CD14-positive monocyte (primary cell): ENCODE data around the gene SP6. TPM values are rescaled to one million over a fixed set of nuclear protein-coding genes. Genes with fewer than 3 reads are reported as not detected.

Source experiments
- DNase-seq, 3 donors: peaks; one replicate each; pipeline ENCODE4 v3.0.0-alpha.2; 2011 to 2022
- H2AFZ ChIP-seq: 2 replicates; pipeline ENCODE4 v1.6.0; 2012; ENCODE audit warnings: mild to moderate bottlenecking, low read depth, low read length, inconsistent platforms; ENCODE audit not compliant: insufficient read depth, poor library complexity, severe bottlenecking
- H3K27ac ChIP-seq, 2 donors: 1 replicate in 1 of 2; 2 replicates in 1 of 2; pipeline ENCODE4 v1.5.1; 2012 to 2013; ENCODE audit warnings: low read length in 2 of 2, control low read depth in 1 of 2, inconsistent platforms in 1 of 2, low read depth in 1 of 2, mild to moderate bottlenecking in 1 of 2
- H3K27me3 ChIP-seq, 2 donors: one replicate each; pipeline versions ENCODE4 v1.6.0 to v1.6.1; 2011 to 2013; ENCODE audit warnings: low read length in 2 of 2; ENCODE audit not compliant: control insufficient read depth in 2 of 2, insufficient read depth in 2 of 2
- H3K36me3 ChIP-seq, 2 donors: replicated peaks in 1 of 2; 1 replicate in 1 of 2; 2 replicates in 1 of 2; pipeline versions ENCODE4 v1.5.1 to v1.6.1; 2012 to 2013; ENCODE audit warnings: low read length in 2 of 2, control low read depth in 1 of 2, inconsistent platforms in 1 of 2, mild to moderate bottlenecking in 1 of 2; ENCODE audit not compliant: insufficient read depth in 2 of 2, control insufficient read depth in 1 of 2
- H3K4me1 ChIP-seq, 2 donors: 1 replicate in 1 of 2; 2 replicates in 1 of 2; pipeline versions ENCODE4 v1.5.1 to v1.6.1; 2012 to 2013; ENCODE audit warnings: low read length in 2 of 2, control low read depth in 1 of 2, inconsistent platforms in 1 of 2, mild to moderate bottlenecking in 1 of 2, moderate library complexity in 1 of 2; ENCODE audit not compliant: insufficient read depth in 2 of 2, control insufficient read depth in 1 of 2
- H3K4me2 ChIP-seq: replicated peaks from 2 replicates; pipeline ENCODE3; 2012; ENCODE audit warnings: low read length, moderate library complexity, mild to moderate bottlenecking; ENCODE audit not compliant: poor library complexity, severe bottlenecking; ENCODE audit errors: extremely low read depth
- H3K4me3 ChIP-seq, 3 experiments: fragments of 200-600 bp in 1 of 3; sonication (generic) in 1 of 3; replicated peaks in 1 of 3; 1 replicate in 2 of 3; 2 replicates in 1 of 3; pipeline ENCODE4 v1.5.1; 2011 to 2013; ENCODE audit warnings: low read length in 3 of 3, mild to moderate bottlenecking in 3 of 3, control low read depth in 2 of 3, low read depth in 2 of 3, inconsistent platforms in 1 of 3, moderate library complexity in 1 of 3
- H3K79me2 ChIP-seq: 2 replicates; pipeline ENCODE4 v1.6.0; 2012; ENCODE audit warnings: mild to moderate bottlenecking, control low read depth, inconsistent platforms, low read length, moderate library complexity; ENCODE audit not compliant: insufficient read depth
- H3K9ac ChIP-seq: 2 replicates; pipeline ENCODE4 v1.6.0; 2017; ENCODE audit warnings: low read length, mild to moderate bottlenecking; ENCODE audit not compliant: insufficient read depth, poor library complexity, severe bottlenecking
- H3K9me3 ChIP-seq, 2 donors: replicated peaks in 1 of 2; 1 replicate in 1 of 2; 2 replicates in 1 of 2; pipeline versions ENCODE4 v1.5.1 to v1.6.1; 2012 to 2013; ENCODE audit warnings: low read length in 2 of 2, control low read depth in 1 of 2; ENCODE audit not compliant: control insufficient read depth in 1 of 2, insufficient read depth in 1 of 2
- H4K20me1 ChIP-seq: 2 replicates; pipeline ENCODE4 v1.6.0; 2012; ENCODE audit warnings: mild to moderate bottlenecking, low read length, control low read depth, moderate library complexity; ENCODE audit not compliant: insufficient read depth
- H3K27ac Mint-ChIP-seq, 7 donors: one replicate each; pipeline ENCODE4 v1.8.0; 2020; ENCODE audit warnings: mild to moderate bottlenecking in 7 of 7, mixed read lengths in 7 of 7, moderate library complexity in 6 of 7, inconsistent platforms in 2 of 7
- H3K27me3 Mint-ChIP-seq, 3 donors: one replicate each; pipeline ENCODE4 v1.8.0; 2021 to 2022; ENCODE audit warnings: low read depth in 3 of 3, mild to moderate bottlenecking in 3 of 3, mixed read lengths in 3 of 3, moderate library complexity in 3 of 3, inconsistent platforms in 1 of 3
- H3K36me3 Mint-ChIP-seq, 2 donors: one replicate each; pipeline ENCODE4 v1.8.0; 2020; ENCODE audit warnings: mixed read lengths in 2 of 2, inconsistent platforms in 1 of 2, mild to moderate bottlenecking in 1 of 2
- H3K4me1 Mint-ChIP-seq: one replicate; pipeline ENCODE4 v1.8.0; 2020; ENCODE audit warnings: mild to moderate bottlenecking, mixed read lengths
- H3K4me3 Mint-ChIP-seq, 2 donors: one replicate each; pipeline ENCODE4 v1.8.0; 2020; ENCODE audit warnings: mild to moderate bottlenecking in 2 of 2, mixed read lengths in 2 of 2, moderate library complexity in 1 of 2
- H3K9me3 Mint-ChIP-seq, 7 donors: one replicate each; pipeline ENCODE4 v1.8.0; 2020 to 2022; ENCODE audit warnings: mixed read lengths in 7 of 7, mild to moderate bottlenecking in 6 of 7, moderate library complexity in 6 of 7, inconsistent platforms in 2 of 7
- CTCF ChIP-seq: fragments of 200-600 bp; IDR thresholded peaks from one replicate; pipeline ENCODE4 v1.8.0; 2022; ENCODE audit warnings: antibody characterized with exemption, mild to moderate bottlenecking
- WGBS: methylation state at CpG from one replicate; pipeline ENCODE4 v1.1.5; 2013; ENCODE audit warnings: missing lambda C conversion rate; ENCODE audit not compliant: insufficient coverage; 5-methylcytosine and 5-hydroxymethylcytosine counted together
- intact Hi-C, 2 donors: fragments of 100-400 bp; cut with micrococcal nuclease; formaldehyde crosslinking; loops; one replicate each; pipeline versions ENCODE4 v1.15.0 to v1.15.1; 2023
- polyA plus RNA-seq, 3 donors: library from polyadenylated mRNA; depleted of rRNA in 1 of 3; unstranded in 2 of 3; stranded (reverse) in 1 of 3; fragments of 300-500 nt in 2 of 3; fragments of >200 nt in 1 of 3; fragmentation: Illumina TruSeq in 2 of 3; gene quantifications; 1 replicate in 2 of 3; 2 replicates in 1 of 3; pipeline ENCODE4 v1.2.3, GENCODE V29; 2012 to 2021

The SP6 gene
- polyA plus RNA-seq, 3 donors, result 0.06 TPM; not detected in 2

DNA sequence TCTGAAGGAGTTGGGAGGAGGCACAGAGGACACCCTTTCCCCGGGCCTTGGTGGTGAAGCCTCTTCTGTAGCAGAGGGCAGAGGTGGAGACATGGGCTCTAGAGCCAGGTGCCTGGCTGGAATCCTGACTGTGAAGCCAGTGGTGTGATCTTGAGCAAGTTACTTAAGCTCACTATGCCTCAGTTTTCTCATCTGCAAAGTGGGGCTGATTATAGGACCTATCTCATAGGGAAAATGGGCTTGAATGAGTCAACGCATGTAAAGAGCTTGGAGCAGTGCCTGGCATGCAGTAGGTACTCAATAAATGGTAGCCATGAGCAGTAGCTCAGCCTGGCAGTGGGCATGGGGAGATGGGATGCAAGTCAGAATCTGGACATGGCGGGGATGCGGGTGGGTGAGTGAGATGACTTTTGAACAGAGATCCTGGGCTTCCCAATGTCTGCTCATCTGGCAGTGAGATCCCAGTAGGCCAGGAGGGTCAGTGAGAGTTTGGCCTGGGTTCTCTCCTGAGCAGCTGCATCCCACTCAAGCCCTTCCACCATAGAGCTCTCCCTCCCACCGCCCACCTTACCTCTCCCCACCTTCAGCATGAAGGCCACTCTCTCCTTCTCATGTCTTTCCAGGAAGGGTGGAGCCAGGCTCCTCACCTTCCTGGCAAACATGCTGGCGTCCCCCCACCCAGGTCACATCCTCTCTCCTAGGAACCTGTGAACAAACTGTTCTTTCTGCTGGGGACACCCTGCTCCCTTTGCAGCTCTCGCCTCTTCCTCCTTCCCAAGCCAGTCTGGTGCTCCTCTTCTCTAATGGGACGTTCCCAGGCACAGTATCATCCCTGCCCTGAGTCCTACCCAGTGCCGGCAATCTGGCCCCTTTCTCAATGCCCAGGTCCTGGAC lies 32.0 kb upstream of the SP6 start:
- H3K4me1 Mint-ChIP-seq, result peaks cover 17% of the 10 kb centered on the region
- Histone ChIP-seq H3K4me1 (peaks cover 12 to 13% of the 10 kb centered on the region in 2 donors), H3K4me2 (peak overlapping the region; percentile 73), H3K27me3 (no peaks in the 10 kb centered on the region), H3K4me3 (peak overlapping the region; percentile 7 to 69 (median 40)), H3K79me2 (no peaks in the 10 kb centered on the region), H3K27ac (peak overlapping the region in 1 of 2 donors; percentile 43), H3K36me3 (no peaks in the 10 kb centered on the region), H3K9me3 (no peaks in the 10 kb centered on the region), H4K20me1 (no peaks in the 10 kb centered on the region), H2AFZ (peak overlapping the region; percentile 85), H3K9ac (peak overlapping the region; percentile 11)
- 96% methylated on average over 5 of the region's 9 CpGs for WGBS
- intact Hi-C loops, result no loop called here
- peak overlapping the region in 3 of 7 donors; percentile 48 to 72 (median 53) for H3K27ac Mint-ChIP-seq
- H3K4me3 Mint-ChIP-seq, result peak overlapping the region; percentile 72 to 82
- H3K27me3 Mint-ChIP-seq, result peaks cover 7 to 21% (median 9%) of the 10 kb centered on the region in 3 donors
- DNase-seq, result no peak
- no peak for TF ChIP-seq CTCF
- H3K36me3 Mint-ChIP-seq, result no peaks in the 10 kb centered on the region
- H3K9me3 Mint-ChIP-seq, result no peaks in the 10 kb centered on the region

DNA sequence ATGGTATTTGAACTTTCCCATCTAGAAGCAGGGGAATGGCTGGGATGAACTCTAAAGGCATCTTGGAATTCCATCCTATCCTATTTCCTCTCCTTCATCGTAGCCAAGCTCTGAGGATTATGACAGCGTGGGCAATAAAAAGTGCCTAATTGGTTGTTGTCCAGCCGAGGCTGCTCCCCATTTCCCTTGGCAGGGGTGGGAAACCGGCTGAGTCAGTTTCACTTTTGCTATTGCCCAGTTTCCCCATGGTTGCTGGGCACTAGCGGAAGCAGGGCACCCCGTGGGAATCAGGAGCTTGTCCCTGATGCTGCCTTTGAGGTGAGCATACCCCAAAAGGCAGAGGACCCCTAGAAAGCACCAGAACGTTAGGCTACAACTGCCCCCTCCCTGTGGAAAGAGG lies 31.3 kb upstream of the SP6 start:
- peak overlapping the region in 1 of 2 donors; percentile 43 for H3K27ac ChIP-seq
- H3K4me1 ChIP-seq, result peaks cover 12 to 13% of the 10 kb centered on the region in 2 donors
- peak overlapping the region; percentile 72 to 82 for H3K4me3 Mint-ChIP-seq
- no peaks in the 10 kb centered on the region for H3K36me3 Mint-ChIP-seq
- H3K27me3 Mint-ChIP-seq, result peaks cover 7 to 22% (median 12%) of the 10 kb centered on the region in 3 donors
- intact Hi-C loops, result no loop called here
- no peaks in the 10 kb centered on the region for H3K36me3 ChIP-seq
- no peaks in the 10 kb centered on the region for H3K27me3 ChIP-seq
- peak overlapping the region; percentile 7 to 69 (median 40) for H3K4me3 ChIP-seq
- no peak for TF ChIP-seq CTCF
- DNase-seq, result peak; percentile 23 to 54 (median 46)
- no peaks in the 10 kb centered on the region for H3K79me2 ChIP-seq
- H3K4me2 ChIP-seq, result peak overlapping the region; percentile 73
- H2AFZ ChIP-seq, result peak overlapping the region; percentile 85
- no peaks in the 10 kb centered on the region for H3K9me3 Mint-ChIP-seq
- H4K20me1 ChIP-seq, result no peaks in the 10 kb centered on the region
- peak overlapping the region; percentile 11 for H3K9ac ChIP-seq
- no peaks in the 10 kb centered on the region for H3K9me3 ChIP-seq
- 9% methylated on average over 5 of the region's 7 CpGs for WGBS
- peaks cover 18% of the 10 kb centered on the region for H3K4me1 Mint-ChIP-seq
- peak overlapping the region in 3 of 7 donors; percentile 13 to 72 (median 53) for H3K27ac Mint-ChIP-seq
